CD4-positive, alpha-beta memory T cell (primary cell): ENCODE data around the gene CPEB2. TPM values are rescaled to one million over a fixed set of nuclear protein-coding genes. Genes with fewer than 3 reads are reported as not detected.

Experiments used
- CTCF ChIA-PET: fragments of 350-600 bp; sonication (Branson Sonifier 250); formaldehyde crosslinking; loops from one replicate; lab custom pipeline; 2021; ENCODE audit warnings: inconsistent platforms; ENCODE audit not compliant: partially characterized antibody; lab: Charles Lee
- POLR2A ChIA-PET: fragments of 350-600 bp; sonication (Branson Sonifier 250); formaldehyde crosslinking; loops from one replicate; lab custom pipeline; 2021; ENCODE audit not compliant: partially characterized antibody; lab: Charles Lee
- DNase-seq, 5 donors: peaks; one replicate each; pipeline versions ENCODE4 v3.0.0 to v3.0.0-alpha.2; 2020 to 2022; ENCODE audit warnings: mixed read lengths in 1 of 5
- H3K27ac ChIP-seq: one replicate; pipeline ENCODE4 v1.7.0; 2013; ENCODE audit warnings: low read depth, low read length
- H3K27me3 ChIP-seq: 2 replicates; pipeline ENCODE4 v1.7.0; 2013; ENCODE audit warnings: mild to moderate bottlenecking, low read length, moderate library complexity; ENCODE audit not compliant: insufficient read depth
- H3K36me3 ChIP-seq: 2 replicates; pipeline ENCODE4 v1.7.0; 2013; ENCODE audit warnings: mild to moderate bottlenecking, low read length, moderate library complexity; ENCODE audit not compliant: insufficient read depth
- H3K4me1 ChIP-seq: 2 replicates; pipeline ENCODE4 v1.7.0; 2013; ENCODE audit warnings: mild to moderate bottlenecking, low read length, moderate library complexity; ENCODE audit not compliant: insufficient read depth
- H3K4me3 ChIP-seq, 2 donors: one replicate each; pipeline ENCODE4 v1.7.0; 2013; ENCODE audit warnings: low read length in 2 of 2, mild to moderate bottlenecking in 1 of 2
- H3K9me3 ChIP-seq, 2 donors: one replicate each; pipeline ENCODE4 v1.7.0; 2013; ENCODE audit warnings: low read length in 2 of 2, control low read depth in 1 of 2; ENCODE audit not compliant: control insufficient read depth in 1 of 2
- H3K27ac Mint-ChIP-seq, 7 donors: one replicate each; pipeline ENCODE4 v1.8.0; 2020 to 2021; ENCODE audit warnings: mixed read lengths in 7 of 7, mild to moderate bottlenecking in 6 of 7, inconsistent platforms in 3 of 7, moderate library complexity in 3 of 7
- H3K27me3 Mint-ChIP-seq, 2 donors: one replicate each; pipeline ENCODE4 v1.8.0; 2020 to 2021; ENCODE audit warnings: mixed read lengths in 2 of 2
- H3K36me3 Mint-ChIP-seq, 2 donors: one replicate each; pipeline ENCODE4 v1.8.0; 2020 to 2021; ENCODE audit warnings: mixed read lengths in 2 of 2, inconsistent platforms in 1 of 2, mild to moderate bottlenecking in 1 of 2
- H3K4me1 Mint-ChIP-seq, 4 donors: one replicate each; pipeline ENCODE4 v1.8.0; 2020 to 2021; ENCODE audit warnings: mixed read lengths in 4 of 4, mild to moderate bottlenecking in 1 of 4
- H3K4me3 Mint-ChIP-seq, 8 donors: one replicate each; pipeline ENCODE4 v1.8.0; 2020 to 2021; ENCODE audit warnings: mixed read lengths in 8 of 8, mild to moderate bottlenecking in 7 of 8, moderate library complexity in 6 of 8, inconsistent platforms in 3 of 8
- H3K9me3 Mint-ChIP-seq, 8 donors: one replicate each; pipeline ENCODE4 v1.8.0; 2020 to 2021; ENCODE audit warnings: mixed read lengths in 8 of 8, mild to moderate bottlenecking in 5 of 8, inconsistent platforms in 3 of 8, moderate library complexity in 1 of 8
- intact Hi-C: fragments of 100-400 bp; cut with micrococcal nuclease; formaldehyde crosslinking; loops from one replicate; pipeline ENCODE4 v1.15.1; 2023
- polyA plus RNA-seq, 2 donors: library from polyadenylated mRNA; unstranded; fragments of 300-500 nt; fragmentation: Illumina TruSeq; gene quantifications; one replicate each; pipeline ENCODE4 v1.2.3, GENCODE V29; 2021
- total RNA-seq, 2 experiments: library from RNA; stranded (reverse); gene quantifications; one replicate each; pipeline ENCODE4 v1.2.3, GENCODE V29; 2021

Gene CPEB2
- total and polyA plus RNA-seq, 4 experiments from 2014 or later = 0.71 to 16.9 (median 9.0) TPM

DNA sequence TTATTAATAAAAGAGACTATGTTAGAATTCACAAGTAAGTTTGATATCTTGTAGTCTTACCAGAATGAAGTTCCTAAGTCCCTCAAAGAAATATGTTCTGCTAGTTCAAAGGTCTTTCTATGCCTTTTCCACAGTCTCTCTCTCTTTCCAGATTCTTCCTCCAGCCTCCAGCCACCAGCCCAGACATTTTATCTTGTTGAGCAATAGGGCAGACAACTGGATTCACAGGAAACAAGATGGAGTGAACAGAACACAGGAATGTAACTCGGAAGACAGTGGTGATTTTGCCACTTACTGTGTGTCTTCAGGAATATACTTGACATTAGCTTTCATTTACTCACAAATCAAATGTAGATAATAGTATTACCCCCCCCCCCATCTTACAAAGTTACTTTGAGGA, 17.1 kb upstream of the CPEB2 start:
- Histone ChIP-seq H3K4me3 (no peak overlapping the region), H3K27me3 (no peaks in the 10 kb centered on the region), H3K27ac (no peak overlapping the region), H3K9me3 (no peaks in the 10 kb centered on the region), H3K4me1 (no peaks in the 10 kb centered on the region), H3K36me3 (no peaks in the 10 kb centered on the region)
- peaks cover 5 to 11% of the 10 kb centered on the region in 2 donors for H3K27me3 Mint-ChIP-seq
- no peak for DNase-seq
- POLR2A ChIA-PET = no interaction called here
- CTCF ChIA-PET = interaction anchor here (2.0 kb wide), 1 partner anchor 16 kb away, joined by 5 read pairs; no protein-coding TSS in a partner anchor
- no peaks in the 10 kb centered on the region for H3K36me3 Mint-ChIP-seq
- H3K27ac Mint-ChIP-seq = no peak overlapping the region
- no peaks in the 10 kb centered on the region for H3K4me1 Mint-ChIP-seq
- intact Hi-C loops = no loop called here
- H3K4me3 Mint-ChIP-seq = no peak overlapping the region
- peaks cover 0 to 2% (median 0%) of the 10 kb centered on the region in 8 donors for H3K9me3 Mint-ChIP-seq

DNA sequence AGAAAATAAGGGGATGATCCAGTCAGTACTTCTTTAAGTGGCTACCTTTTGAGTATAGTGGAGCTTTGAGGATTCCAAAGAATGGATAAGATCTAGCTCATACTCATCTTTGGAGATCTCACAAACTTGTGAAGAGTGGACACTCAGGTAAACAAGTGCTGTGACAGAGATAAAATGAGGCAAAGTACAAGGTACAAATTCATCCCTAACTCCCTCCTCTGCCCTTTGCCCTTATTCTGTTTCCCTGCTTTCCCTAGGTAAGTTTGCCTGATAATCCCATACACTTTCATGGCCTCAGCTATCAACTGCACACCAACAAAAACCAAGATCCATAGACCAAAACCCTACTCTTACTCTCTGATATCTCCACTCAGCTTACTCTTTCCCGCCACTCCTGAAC, 16.4 kb upstream of the CPEB2 start:
- H3K27ac Mint-ChIP-seq = no peak overlapping the region
- peaks cover 5 to 11% of the 10 kb centered on the region in 2 donors for H3K27me3 Mint-ChIP-seq
- H3K4me3 Mint-ChIP-seq = no peak overlapping the region
- H3K4me1 Mint-ChIP-seq = no peaks in the 10 kb centered on the region
- intact Hi-C loops = no loop called here
- H3K36me3 ChIP-seq = no peaks in the 10 kb centered on the region
- no peaks in the 10 kb centered on the region for H3K36me3 Mint-ChIP-seq
- no peaks in the 10 kb centered on the region for H3K9me3 ChIP-seq
- no peak overlapping the region for H3K27ac ChIP-seq
- ChIA-PET CTCF (interaction anchor here (2.0 kb wide), 1 partner anchor 15 kb away, joined by 5 read pairs; no protein-coding TSS in a partner anchor), POLR2A (interaction anchor here (1.0 kb wide), 1 partner anchor 15 kb away, joined by 3 read pairs; no protein-coding TSS in a partner anchor)
- no peak overlapping the region for H3K4me3 ChIP-seq
- no peaks in the 10 kb centered on the region for H3K27me3 ChIP-seq
- peaks cover 0 to 2% (median 0%) of the 10 kb centered on the region in 8 donors for H3K9me3 Mint-ChIP-seq
- no peaks in the 10 kb centered on the region for H3K4me1 ChIP-seq
- DNase-seq = no peak

DNA sequence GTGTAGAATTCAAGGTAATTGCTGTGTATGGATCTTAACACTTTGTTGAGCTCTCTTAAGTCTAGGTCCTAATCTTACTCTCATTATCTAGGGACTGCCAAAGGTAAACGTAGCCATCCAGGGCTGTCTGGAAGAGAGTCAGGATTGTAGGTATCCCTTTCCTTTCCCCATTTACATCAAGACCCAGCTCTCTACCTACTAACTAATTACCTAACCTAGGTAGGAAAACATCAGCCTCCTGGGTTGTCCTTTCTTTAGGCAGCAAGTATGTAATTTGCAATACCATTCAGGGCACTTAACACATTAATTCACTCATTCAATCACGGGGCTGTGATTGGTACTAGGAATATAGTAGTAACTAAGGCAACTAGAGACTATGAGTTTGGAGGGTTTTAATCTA, 15.2 kb upstream of the CPEB2 start:
- Histone ChIP-seq H3K4me3 (no peak overlapping the region), H3K9me3 (no peaks in the 10 kb centered on the region), H3K27me3 (no peaks in the 10 kb centered on the region), H3K36me3 (no peaks in the 10 kb centered on the region), H3K27ac (no peak overlapping the region), H3K4me1 (no peaks in the 10 kb centered on the region)
- H3K4me1 Mint-ChIP-seq = no peaks in the 10 kb centered on the region
- no peaks in the 10 kb centered on the region for H3K36me3 Mint-ChIP-seq
- DNase-seq = no peak
- peaks cover 6 to 9% of the 10 kb centered on the region in 2 donors for H3K27me3 Mint-ChIP-seq
- H3K4me3 Mint-ChIP-seq = no peak overlapping the region
- POLR2A ChIA-PET = interaction anchor here (1.0 kb wide), 1 partner anchor 14 kb away, joined by 3 read pairs; no protein-coding TSS in a partner anchor
- no peak overlapping the region for H3K27ac Mint-ChIP-seq
- peaks cover 0 to 2% (median 0%) of the 10 kb centered on the region in 8 donors for H3K9me3 Mint-ChIP-seq
- CTCF ChIA-PET = interaction anchor here (2.0 kb wide), 1 partner anchor 14 kb away, joined by 5 read pairs; no protein-coding TSS in a partner anchor
- intact Hi-C loops = no loop called here

DNA sequence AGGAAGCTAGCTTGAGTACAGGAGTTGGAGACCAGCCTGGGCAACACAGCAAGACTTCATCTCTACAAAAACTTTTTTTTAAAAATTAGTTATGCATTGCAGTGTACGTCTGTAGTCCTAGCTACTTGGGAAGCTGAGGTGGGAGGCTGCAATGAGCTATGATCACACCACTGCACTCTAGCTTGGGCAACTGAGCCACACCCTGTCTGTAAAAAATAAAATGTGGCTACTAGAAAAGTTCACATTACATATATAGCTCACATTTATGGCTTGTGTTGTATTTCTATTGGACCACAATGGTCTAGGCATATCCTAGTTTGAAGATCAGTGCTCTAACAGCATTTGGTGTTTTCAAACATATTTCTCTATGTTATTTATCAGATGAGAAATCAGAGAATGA, 11.8 kb upstream of the CPEB2 start:
- Mint-ChIP-seq H3K4me3 (no peak overlapping the region), H3K4me1 (no peaks in the 10 kb centered on the region), H3K9me3 (no peaks in the 10 kb centered on the region), H3K27ac (no peak overlapping the region), H3K27me3 (peaks cover 11 to 12% of the 10 kb centered on the region in 2 donors), H3K36me3 (no peaks in the 10 kb centered on the region)
- Histone ChIP-seq H3K4me1 (no peaks in the 10 kb centered on the region), H3K27me3 (no peaks in the 10 kb centered on the region), H3K4me3 (no peak overlapping the region), H3K36me3 (no peaks in the 10 kb centered on the region), H3K9me3 (no peaks in the 10 kb centered on the region), H3K27ac (no peak overlapping the region)
- POLR2A ChIA-PET = interaction anchor here (1.2 kb wide), 1 partner anchor 11 kb away, joined by 4 read pairs; no protein-coding TSS in a partner anchor
- CTCF ChIA-PET = no interaction called here
- no peak for DNase-seq
- intact Hi-C loops = no loop called here

DNA sequence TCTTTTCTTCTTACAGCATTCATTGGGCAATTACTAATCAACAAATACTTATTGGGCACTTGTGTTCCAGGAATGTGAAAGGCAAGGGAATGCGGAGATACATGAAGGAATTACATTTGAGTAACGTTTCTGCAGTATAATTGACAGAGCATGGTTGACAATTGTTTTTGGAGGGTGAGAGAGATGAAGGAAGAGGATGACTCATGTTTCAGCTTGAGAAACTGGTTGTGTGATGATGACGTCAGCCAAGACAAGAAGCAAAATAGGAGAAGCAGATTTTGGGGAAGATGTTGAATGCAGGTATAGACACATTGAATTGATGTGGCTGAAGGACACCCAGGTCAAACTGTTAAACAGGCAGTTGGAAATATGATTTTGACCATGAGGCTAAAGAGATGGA, 8.0 kb upstream of the CPEB2 start:
- no peaks in the 10 kb centered on the region for H3K36me3 ChIP-seq
- Mint-ChIP-seq H3K27me3 (peaks cover 4 to 8% of the 10 kb centered on the region in 2 donors), H3K4me1 (peaks cover 0 to under 1% (median 0%) of the 10 kb centered on the region in 4 donors), H3K27ac (peak overlapping the region in 1 of 7 donors; percentile 0), H3K9me3 (no peaks in the 10 kb centered on the region), H3K36me3 (no peaks in the 10 kb centered on the region), H3K4me3 (no peak overlapping the region)
- H3K9me3 ChIP-seq = no peaks in the 10 kb centered on the region
- H3K4me1 ChIP-seq = no peaks in the 10 kb centered on the region
- no peak for DNase-seq
- POLR2A ChIA-PET = interaction anchor here (1.3 kb wide), 1 partner anchor 9 kb away, joined by 3 read pairs; no protein-coding TSS in a partner anchor
- H3K27ac ChIP-seq = no peak overlapping the region
- CTCF ChIA-PET = no interaction called here
- no peaks in the 10 kb centered on the region for H3K27me3 ChIP-seq
- intact Hi-C loops = no loop called here
- no peak overlapping the region for H3K4me3 ChIP-seq

DNA sequence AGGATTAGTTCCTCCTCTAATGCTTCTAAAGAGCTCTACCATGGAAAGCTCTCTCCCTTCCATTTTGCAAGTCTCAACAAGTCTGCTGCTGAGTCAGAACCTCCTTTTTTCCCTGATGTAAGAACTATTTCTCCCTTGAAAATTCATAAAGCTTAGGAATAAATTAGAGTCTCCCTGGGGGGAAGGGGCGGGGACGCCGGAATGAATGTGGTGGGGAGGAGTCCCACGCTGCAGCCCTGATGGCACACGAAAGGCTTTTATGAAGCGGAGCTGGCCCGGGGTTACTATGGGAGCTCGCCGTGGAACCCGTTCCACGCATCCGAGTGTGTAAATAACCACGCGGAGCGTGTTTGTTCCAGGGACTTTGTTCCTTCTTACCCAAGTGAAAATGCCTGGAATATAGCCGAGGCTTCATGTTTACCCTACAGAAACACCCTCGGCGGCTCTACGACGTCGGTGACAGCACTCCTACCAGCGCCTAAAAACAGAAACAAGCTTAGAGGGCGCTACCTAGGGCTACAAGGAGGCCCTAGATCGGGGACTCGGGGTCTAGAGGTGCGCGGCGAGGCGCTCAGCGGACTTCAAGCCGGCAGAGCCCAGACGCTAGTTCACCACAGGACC, 923 bp upstream of the CPEB2 start:
- H3K9me3 ChIP-seq = no peaks in the 10 kb centered on the region
- intact Hi-C loops = loop anchor here (2.0 to 5.0 kb wide), 2 partner anchors 681 to 1226 kb away; partner anchors contain the start of gene TAPT1
- Mint-ChIP-seq H3K27ac (peak overlapping the region; percentile 96 to 98 (median 97)), H3K4me3 (peak overlapping the region; percentile 90 to 98 (median 94)), H3K36me3 (peaks cover 0 to 18% of the 10 kb centered on the region in 2 donors), H3K9me3 (peaks cover 0 to 1% (median 0%) of the 10 kb centered on the region in 8 donors), H3K27me3 (no peaks in the 10 kb centered on the region), H3K4me1 (peaks cover 10 to 25% (median 17%) of the 10 kb centered on the region in 4 donors)
- no peaks in the 10 kb centered on the region for H3K27me3 ChIP-seq
- POLR2A ChIA-PET = interaction anchor here (0.6 to 1.7 kb wide), 9 partner anchors 8 to 1373 kb away, joined by 3 to 6 read pairs (median 4); partner anchors contain the start of gene FBXL5
- H3K4me3 ChIP-seq = peak overlapping the region; percentile 81 to 96
- peak in 2 of 5 donors; percentile 47 to 71 for DNase-seq
- CTCF ChIA-PET = interaction anchor here (0.9 to 1.3 kb wide), 5 partner anchors 8 to 681 kb away, joined by 3 to 5 read pairs (median 3); partner anchors contain the start of gene FAM200B
- no peaks in the 10 kb centered on the region for H3K36me3 ChIP-seq
- peaks cover 16% of the 10 kb centered on the region for H3K4me1 ChIP-seq
- H3K27ac ChIP-seq = peak overlapping the region; percentile 100
